CD4-positive, alpha-beta T cell (primary cell): ENCODE measurements around the gene INPP5D. TPM values are rescaled to one million over a fixed set of nuclear protein-coding genes. Genes with fewer than 3 reads are reported as not detected.

Experiments
- ATAC-seq: fragments of 200-7000 bp; cut with Tn5 transposase; one replicate; pipeline ENCODE4 v1.10.0; 2022; ENCODE audit warnings: mild to moderate bottlenecking; ENCODE audit not compliant: poor library complexity
- CTCF ChIA-PET: fragments of 350-600 bp; sonication (Branson Sonifier 250); formaldehyde crosslinking; loops from one replicate; lab custom pipeline; 2021; ENCODE audit warnings: antibody characterized with exemption, inconsistent platforms; lab: Charles Lee
- POLR2A ChIA-PET: fragments of 350-600 bp; sonication (Branson Sonifier 250); formaldehyde crosslinking; loops from one replicate; lab custom pipeline; 2021; ENCODE audit warnings: antibody characterized with exemption, inconsistent platforms; lab: Charles Lee
- DNase-seq, 14 experiments: peaks; one replicate each; pipeline ENCODE4 v3.0.0-alpha.2; 2013 to 2020; ENCODE audit warnings: mixed read lengths in 2 of 14
- H3K27ac ChIP-seq, 2 donors: one replicate each; pipeline versions ENCODE4 v1.5.1 to v1.7.0; 2013; ENCODE audit warnings: low read length in 2 of 2, low read depth in 1 of 2, mild to moderate bottlenecking in 1 of 2
- H3K27me3 ChIP-seq, 2 experiments: 1 replicate in 1 of 2; 2 replicates in 1 of 2; pipeline versions ENCODE4 v1.6.1 to v1.7.0; 2013; ENCODE audit warnings: low read length in 2 of 2, control low read depth in 1 of 2, mild to moderate bottlenecking in 1 of 2, moderate library complexity in 1 of 2; ENCODE audit not compliant: insufficient read depth in 2 of 2, control insufficient read depth in 1 of 2
- H3K36me3 ChIP-seq: one replicate; pipeline ENCODE4 v1.6.1; 2013; ENCODE audit warnings: low read length, control low read depth; ENCODE audit not compliant: insufficient read depth
- H3K4me1 ChIP-seq: one replicate; pipeline ENCODE4 v1.6.1; 2013; ENCODE audit warnings: low read length, control low read depth; ENCODE audit not compliant: insufficient read depth
- H3K4me3 ChIP-seq: one replicate; pipeline ENCODE4 v1.5.1; 2013; ENCODE audit warnings: mild to moderate bottlenecking, low read length, moderate library complexity
- H3K9me3 ChIP-seq, 2 experiments: 1 replicate in 1 of 2; 2 replicates in 1 of 2; pipeline versions ENCODE4 v1.6.1 to v1.7.0; 2013; ENCODE audit warnings: low read length in 2 of 2, mild to moderate bottlenecking in 2 of 2, control low read depth in 1 of 2, moderate library complexity in 1 of 2; ENCODE audit not compliant: control insufficient read depth in 1 of 2, insufficient read depth in 1 of 2
- H3K27ac Mint-ChIP-seq: one replicate; pipeline ENCODE4 v1.8.0; 2020; ENCODE audit warnings: mixed read lengths
- H3K27me3 Mint-ChIP-seq: one replicate; pipeline ENCODE4 v1.8.0; 2021; ENCODE audit warnings: mixed read lengths
- H3K36me3 Mint-ChIP-seq: one replicate; pipeline ENCODE4 v1.8.0; 2021; ENCODE audit warnings: low read depth, mixed read lengths
- H3K4me1 Mint-ChIP-seq: one replicate; pipeline ENCODE4 v1.8.0; 2021; ENCODE audit warnings: low read depth, mixed read lengths
- H3K4me3 Mint-ChIP-seq: one replicate; pipeline ENCODE4 v1.8.0; 2020; ENCODE audit warnings: mild to moderate bottlenecking, mixed read lengths
- H3K9me3 Mint-ChIP-seq: one replicate; pipeline ENCODE4 v1.8.0; 2020; ENCODE audit warnings: mixed read lengths
- CTCF ChIP-seq: fragments of 200-600 bp; IDR thresholded peaks from one replicate; pipeline ENCODE4 v1.8.0; 2022; ENCODE audit warnings: antibody characterized with exemption, mild to moderate bottlenecking
- intact Hi-C, 2 experiments: fragments of 100-400 bp; cut with DNase I in 1 of 2; cut with micrococcal nuclease in 1 of 2; formaldehyde crosslinking; loops; one replicate each; pipeline versions ENCODE4 v1.15.1 to v1.9.0; 2023 to 2025; cut with DNase I, micrococcal nuclease
- total RNA-seq, 174 experiments: library from RNA in 2 of 174; stranded (reverse) in 2 of 174; gene quantifications; one replicate each; pipeline ENCODE4 v1.2.3 and lab custom pipeline; 2021 to 2026

INPP5D gene
- total RNA-seq, 2 experiments from 2014 or later: 141 to 154 TPM

- intact Hi-C loops: loop anchor here in 1 of 2 experiments (2.0 to 10.0 kb wide), 2 partner anchors 15 to 381 kb away; partner anchors contain the start of genes GIGYF2 and INPP5D
- TF ChIP-seq CTCF: no peak
- Mint-ChIP-seq H3K4me1 (peaks cover 36% of the 10 kb centered on the region), H3K27me3 (no peaks in the 10 kb centered on the region), H3K27ac (no peak overlapping the region), H3K4me3 (no peak overlapping the region), H3K9me3 (peaks cover 4% of the 10 kb centered on the region), H3K36me3 (peaks cover 18% of the 10 kb centered on the region)
- peaks cover 38% of the 10 kb centered on the region for H3K36me3 ChIP-seq
- H3K4me1 ChIP-seq: peaks cover 78% of the 10 kb centered on the region
- ChIA-PET POLR2A (interaction anchor here (0.7 to 9.9 kb wide), 8 partner anchors 8 to 195 kb away, joined by 3 to 190 read pairs (median 6); partner anchors contain the start of gene INPP5D), CTCF (interaction anchor here (1.1 to 1.8 kb wide), 2 partner anchors 15 to 21 kb away, joined by 4 to 9 read pairs; partner anchors contain the start of gene INPP5D)
- peak overlapping the region; percentile 57 to 70 for H3K27ac ChIP-seq
- peak; percentile 40 for ATAC-seq
- DNase-seq: peak in 3 of 14 experiments; percentile 30 to 40 (median 34)
- peak overlapping the region; percentile 30 for H3K4me3 ChIP-seq
- H3K9me3 ChIP-seq: no peaks in the 10 kb centered on the region
- H3K27me3 ChIP-seq: no peaks in the 10 kb centered on the region
These were observed 15.2 kb downstream of the INPP5D start for GRCh38 chr2:233075141-233075965.

DNA sequence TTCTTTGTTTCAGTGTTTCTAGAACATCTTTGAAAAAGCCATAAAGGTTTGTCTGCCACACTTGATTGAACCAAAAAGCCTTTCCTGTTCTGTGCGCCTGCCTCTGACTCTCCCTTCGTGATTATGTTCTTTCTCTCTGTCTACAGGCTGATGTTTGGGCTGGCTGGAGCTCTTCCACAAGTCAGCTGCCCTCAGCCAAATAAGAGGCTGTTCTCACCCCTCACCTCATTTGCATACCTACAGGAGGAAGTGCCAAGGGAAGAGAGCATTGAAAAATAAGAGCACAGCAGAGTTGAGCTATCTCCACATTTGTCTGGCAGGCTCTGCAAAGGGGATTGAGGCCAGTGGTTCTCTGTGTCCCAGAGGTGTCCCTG lies 15.8 kb downstream of the INPP5D start:
- Mint-ChIP-seq H3K4me3 (no peak overlapping the region), H3K36me3 (peaks cover 21% of the 10 kb centered on the region), H3K4me1 (peaks cover 37% of the 10 kb centered on the region), H3K27me3 (no peaks in the 10 kb centered on the region), H3K27ac (no peak overlapping the region), H3K9me3 (peaks cover 4% of the 10 kb centered on the region)
- peak in 7 of 14 experiments; percentile 32 to 76 (median 59) for DNase-seq
- POLR2A ChIA-PET: interaction anchor here (0.7 to 9.9 kb wide), 7 partner anchors 8 to 194 kb away, joined by 3 to 190 read pairs (median 6); partner anchors contain the start of gene INPP5D
- ATAC-seq: peak; percentile 78
- CTCF ChIA-PET: interaction anchor here (1.1 to 1.8 kb wide), 2 partner anchors 16 to 22 kb away, joined by 4 to 9 read pairs; partner anchors contain the start of gene INPP5D
- Histone ChIP-seq H3K4me1 (peaks cover 79% of the 10 kb centered on the region), H3K27ac (peak overlapping the region; percentile 57 to 70), H3K4me3 (peak overlapping the region; percentile 30), H3K27me3 (no peaks in the 10 kb centered on the region), H3K36me3 (peaks cover 42% of the 10 kb centered on the region), H3K9me3 (no peaks in the 10 kb centered on the region)
- TF ChIP-seq CTCF: no peak
- intact Hi-C loops: loop anchor here (1.0 to 10.0 kb wide), 3 partner anchors 15 to 381 kb away; partner anchors contain the start of genes INPP5D (in 2 of the 2) and GIGYF2 (in 1 of the 2)

- H3K27me3 Mint-ChIP-seq: no peaks in the 10 kb centered on the region
- DNase-seq: peak in 3 of 14 experiments; percentile 67 to 78 (median 74)
- H3K27ac Mint-ChIP-seq: no peak overlapping the region
- peaks cover 84% of the 10 kb centered on the region for H3K4me1 ChIP-seq
- no peak for ATAC-seq
- peaks cover 40% of the 10 kb centered on the region for H3K4me1 Mint-ChIP-seq
- TF ChIP-seq CTCF: no peak
- H3K36me3 ChIP-seq: peaks cover 36% of the 10 kb centered on the region
- no peak overlapping the region for H3K4me3 Mint-ChIP-seq
- ChIA-PET POLR2A (interaction anchor here (1.6 to 9.9 kb wide), 2 partner anchors 8 to 15 kb away, joined by 6 to 190 read pairs; partner anchors contain the start of gene INPP5D), CTCF (interaction anchor here (1.1 to 6.4 kb wide), 3 partner anchors 16 to 22 kb away, joined by 4 to 37 read pairs (median 9); partner anchors contain the start of gene INPP5D)
- H3K27ac ChIP-seq: peak overlapping the region; percentile 57 to 70
- H3K4me3 ChIP-seq: peak overlapping the region; percentile 30
- peaks cover 2% of the 10 kb centered on the region for H3K9me3 Mint-ChIP-seq
- intact Hi-C loops: loop anchor here (1.0 to 10.0 kb wide), 2 partner anchors 16 to 382 kb away; partner anchors contain the start of genes GIGYF2 (in 1 of the 2) and INPP5D (in 1 of the 2)
- H3K27me3 ChIP-seq: no peaks in the 10 kb centered on the region
- no peaks in the 10 kb centered on the region for H3K9me3 ChIP-seq
- H3K36me3 Mint-ChIP-seq: peaks cover 28% of the 10 kb centered on the region
These were observed 16.6 kb downstream of the INPP5D start for GRCh38 chr2:233076749-233077148.
